ENCODE measurements around the gene ISG20L2. TPM values are rescaled to one million over a fixed set of nuclear protein-coding genes. Genes with fewer than 3 reads are reported as not detected.

ISG20L2 gene
- total and polyA plus RNA-seq, 2 donors (not counting 3 experiments of a cell fraction or from before 2014, with no cell fraction given), result 33.2 to 35.3 TPM

GRCh38 chr1:156700736-156701531 lies 27.6 kb downstream of the ISG20L2 start:
- H3K4me1 ChIP-seq (ENCODE audit: control insufficient read depth, extremely low read depth, insufficient read depth, low read length), result peaks cover 12% of the 10 kb centered on the region
- no peaks in the 10 kb centered on the region for H3K36me3 ChIP-seq (ENCODE audit: control insufficient read depth in 2 of 2, extremely low read depth in 1 of 2, insufficient read depth in 2 of 2, low read length in 2 of 2)
- dilution Hi-C loops (cut with MboI; ENCODE audit: extremely low pct_ligation_motif_present, low sequenced_read_pairs), result no loop called here
- H3K9me3 ChIP-seq (replicated peaks; ENCODE audit: control insufficient read depth, insufficient read depth, low read length), result no peaks in the 10 kb centered on the region
- H3K9ac ChIP-seq (replicated peaks; ENCODE audit: extremely low read depth, insufficient read depth, low read length), result no peak overlapping the region
- intact Hi-C loops (cut with micrococcal nuclease), result no loop called here
- H3K27ac ChIP-seq (ENCODE audit: insufficient read depth, low read depth, low read length), result no peak overlapping the region
- no peak overlapping the region for H3K4me3 ChIP-seq (replicated peaks in 1 of 3; ENCODE audit: insufficient read depth in 1 of 3, low read depth in 1 of 3, low read length in 3 of 3)
- FAIRE-seq, result no peak
- no peaks in the 10 kb centered on the region for H4K20me1 ChIP-seq (replicated peaks; ENCODE audit: control insufficient read depth, extremely low read depth, insufficient read depth, low read length)
- DNase-seq (ENCODE audit: low read depth, low spot score), result no peak
- no peaks in the 10 kb centered on the region for H3K79me2 ChIP-seq (ENCODE audit: control insufficient read depth, insufficient read depth, low read length)
- no peak overlapping the region for H2AFZ ChIP-seq (ENCODE audit: low read depth, low read length)
- peaks cover 0 to 2% of the 10 kb centered on the region in 2 experiments for H3K27me3 ChIP-seq (ENCODE audit: control insufficient read depth in 2 of 2, insufficient read depth in 2 of 2, low read length in 2 of 2)
- no peak overlapping the region for H3K4me2 ChIP-seq (ENCODE audit: insufficient read depth, low read length)
- no TSS peak for BruUV-seq (replicated peaks)
- POLR2A ChIA-PET, result no interaction called here
- H3K9me1 ChIP-seq (replicated peaks; ENCODE audit: control insufficient read depth, extremely low read depth, insufficient read depth, low read length), result no peaks in the 10 kb centered on the region
- TF ChIP-seq GATA2 (IDR thresholded peaks at IDR 0.05; ENCODE audit: insufficient read depth, insufficient read length, low read depth, low read length) (no peak), MAX (IDR thresholded peaks at IDR 0.05; ENCODE audit: insufficient read depth, insufficient read length) (no peak), MYC (IDR thresholded peaks at IDR 0.05; ENCODE audit: low read depth, low read length) (no peak), CTCF (IDR thresholded peaks at IDR 0.05; ENCODE audit: extremely low read depth in 1 of 2, insufficient read depth in 1 of 2, low read depth in 1 of 2, low read length in 2 of 2) (no peak), POLR2A (IDR thresholded peaks at IDR 0.05; ENCODE audit: low read depth, low read length) (no peak), EZH2 (IDR thresholded peaks at IDR 0.05; ENCODE audit: borderline replicate concordance, low read depth, low read length, severe bottlenecking) (no peak)
- CTCF ChIA-PET, result interaction anchor here (1.0 to 15.5 kb wide), 7 partner anchors 10 to 190 kb away, joined by 3 to 453 read pairs (median 4); no protein-coding TSS in a partner anchor

All from endothelial cell of umbilical vein (primary cell).